Stimulated activated CD4-positive, alpha-beta T cell treated with anti-CD3 and anti-CD28 coated beads, TNF-alpha, amount 100 ng/mL, for 24 hours (primary cell): ENCODE data around the gene GLI2.

Source experiments
- DNase-seq, 3 experiments: peaks; one replicate each; pipeline ENCODE4 v3.0.0-alpha.2; 2020; ENCODE audit warnings: low read depth in 3 of 3

The GLI2 gene

GRCh38 chr2:120738117-120738516 is 2.4 kb downstream of the GLI2 start:
- DNase-seq, result no peak

- DNase-seq, result no peak
Observed at GRCh38 chr2:120738786-120739437, 3.2 kb downstream of the GLI2 start.

- DNase-seq, result no peak
Observed at GRCh38 chr2:120739438-120740090, 3.9 kb downstream of the GLI2 start.

DNA sequence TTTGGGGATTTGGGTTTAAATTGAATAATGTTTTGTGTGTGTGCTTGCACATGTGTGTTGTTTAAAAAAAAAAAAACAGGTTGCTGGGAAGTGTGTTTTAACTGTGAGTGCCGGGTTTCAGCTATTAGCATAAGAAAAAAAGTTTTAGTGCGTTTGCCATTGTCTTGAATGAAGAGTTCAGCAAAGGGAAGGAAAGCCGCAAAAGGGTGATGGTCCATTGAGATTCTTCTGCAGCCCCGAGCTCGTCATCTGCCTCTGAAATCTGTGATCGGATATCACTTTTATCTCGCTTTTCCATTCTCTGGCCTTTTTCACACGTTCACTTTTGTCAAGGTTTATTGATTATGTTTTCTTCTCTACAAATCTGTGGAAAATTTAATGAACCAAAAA is 4.7 kb downstream of the GLI2 start:
- DNase-seq, result no peak

GRCh38 chr2:120740765-120741524 is 5.3 kb downstream of the GLI2 start:
- no peak for DNase-seq

DNA sequence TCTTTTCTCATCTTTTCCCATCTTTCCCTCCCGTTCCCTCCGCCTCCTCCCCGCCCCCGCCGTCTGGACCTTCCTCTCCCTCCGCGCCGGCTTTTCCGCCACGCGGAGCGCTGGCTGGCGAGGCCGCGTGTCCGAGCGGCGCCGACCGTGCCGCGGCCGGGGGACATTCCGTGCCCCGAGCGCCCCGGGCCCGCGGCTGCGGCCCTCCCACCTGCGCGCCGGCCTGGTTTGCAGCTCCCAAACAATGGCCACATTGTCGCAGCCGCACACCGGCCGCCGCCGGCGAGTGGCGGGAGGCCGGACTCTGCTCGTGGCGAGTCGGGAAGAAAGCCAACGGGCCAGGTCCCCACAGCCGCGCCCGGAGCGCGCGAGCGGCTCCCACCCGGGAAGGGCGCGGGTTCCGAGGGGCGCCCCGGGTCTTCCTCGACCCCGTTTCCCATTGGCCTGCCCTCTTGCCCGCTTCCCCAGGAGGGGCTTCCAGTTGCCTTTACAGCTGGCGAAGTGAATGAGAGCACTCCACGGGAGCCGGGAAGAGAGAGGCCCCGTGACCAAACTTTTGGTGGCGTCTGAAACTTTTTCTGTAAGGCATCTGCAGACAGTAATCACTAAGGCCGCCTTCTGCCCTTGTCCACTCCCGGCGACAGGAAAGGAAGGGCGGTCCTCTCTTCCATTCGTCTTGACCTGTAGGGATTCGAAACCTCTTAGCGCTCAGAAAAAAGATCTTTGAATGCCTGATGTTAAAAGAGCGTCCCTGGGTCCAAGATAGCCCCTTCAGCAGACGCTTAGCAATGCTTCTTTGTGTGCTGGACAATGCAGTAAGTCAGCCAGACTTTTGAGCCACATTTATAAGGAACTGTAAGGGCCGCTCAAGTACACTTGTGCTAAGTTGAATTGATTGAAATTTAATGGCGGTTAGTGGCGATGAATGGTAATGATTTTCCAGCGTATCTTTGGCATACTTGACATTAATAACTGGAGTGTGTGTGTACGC is 6.2 kb downstream of the GLI2 start:
- no peak for DNase-seq

DNA sequence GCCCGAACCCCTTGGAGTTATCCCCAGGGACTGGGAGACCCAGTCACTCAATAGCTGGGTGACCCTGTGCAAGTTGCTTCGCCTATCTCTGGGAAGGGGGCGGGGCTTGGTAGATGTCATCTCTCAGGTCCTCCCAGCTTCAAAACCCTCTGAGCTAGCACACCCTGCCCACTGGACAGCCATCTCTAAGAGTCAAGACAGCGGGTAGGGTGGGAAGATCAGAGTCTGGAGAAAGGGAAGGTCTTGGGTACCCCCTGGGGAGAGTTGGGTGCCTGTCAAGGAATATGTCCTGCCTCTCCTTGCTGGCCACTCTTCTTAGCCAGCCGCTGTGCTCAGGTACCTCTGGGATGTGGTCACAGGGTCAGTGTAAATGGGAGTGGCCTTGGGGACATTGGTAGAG is 8.0 kb downstream of the GLI2 start:
- no peak for DNase-seq

GRCh38 chr2:120744817-120745216 is 9.1 kb downstream of the GLI2 start:
- no peak for DNase-seq

DNA sequence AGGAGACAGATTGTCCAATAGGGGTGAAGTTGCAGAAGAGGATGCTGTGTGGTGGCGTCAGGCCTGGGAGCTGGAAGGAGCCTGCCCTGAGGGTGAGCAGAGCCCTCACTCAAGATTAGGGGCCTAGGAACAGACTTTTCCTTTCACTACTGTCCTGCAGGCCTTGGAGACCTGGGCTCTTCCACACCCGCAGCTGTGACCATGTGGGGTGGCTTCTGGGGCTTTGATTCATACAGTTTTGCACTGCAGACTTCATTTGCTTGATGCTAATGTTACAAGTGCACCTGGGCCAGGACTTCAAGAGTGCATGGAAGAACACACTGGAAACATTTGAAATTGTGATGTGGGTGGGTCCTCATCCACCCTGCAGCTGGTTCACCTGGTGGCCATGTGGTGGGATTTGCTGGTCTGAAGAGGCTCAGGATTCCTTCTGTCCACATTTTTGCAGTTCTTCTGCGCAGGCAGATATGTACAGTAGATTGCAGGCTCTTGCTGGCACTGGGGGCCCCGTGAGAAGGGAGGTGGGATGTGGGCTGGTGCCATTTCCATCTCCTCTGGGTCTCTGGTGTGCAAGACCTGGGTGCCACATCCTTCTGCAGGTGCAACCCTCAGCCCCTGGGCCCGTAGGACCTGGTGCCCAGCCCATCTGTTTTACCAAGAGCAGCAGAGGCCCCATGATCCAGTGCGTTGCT is 9.9 kb downstream of the GLI2 start:
- no peak for DNase-seq

DNA sequence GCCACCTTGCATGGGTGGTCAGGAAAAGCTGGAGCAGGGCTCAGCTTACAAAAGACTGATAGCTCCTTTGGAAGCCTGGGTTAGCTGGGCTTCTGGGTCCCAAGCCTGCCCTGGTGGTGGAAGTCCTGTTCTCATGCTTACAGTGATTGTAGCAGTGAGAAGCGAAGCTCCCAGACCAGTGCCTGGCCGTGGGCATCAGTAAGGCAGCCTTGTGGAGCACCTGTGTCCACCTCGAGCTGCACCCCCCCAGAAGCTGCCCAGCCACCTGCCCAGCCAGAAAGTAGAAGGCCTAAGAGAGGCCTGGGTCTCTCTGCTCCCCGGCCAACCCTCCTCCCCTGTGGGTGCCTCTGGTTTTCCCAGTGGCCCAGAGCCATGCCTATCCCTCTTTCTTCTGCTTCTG is 10.5 kb downstream of the GLI2 start:
- no peak for DNase-seq

- DNase-seq, result no peak
Observed at GRCh38 chr2:120747281-120747680, 11.6 kb downstream of the GLI2 start.

DNA sequence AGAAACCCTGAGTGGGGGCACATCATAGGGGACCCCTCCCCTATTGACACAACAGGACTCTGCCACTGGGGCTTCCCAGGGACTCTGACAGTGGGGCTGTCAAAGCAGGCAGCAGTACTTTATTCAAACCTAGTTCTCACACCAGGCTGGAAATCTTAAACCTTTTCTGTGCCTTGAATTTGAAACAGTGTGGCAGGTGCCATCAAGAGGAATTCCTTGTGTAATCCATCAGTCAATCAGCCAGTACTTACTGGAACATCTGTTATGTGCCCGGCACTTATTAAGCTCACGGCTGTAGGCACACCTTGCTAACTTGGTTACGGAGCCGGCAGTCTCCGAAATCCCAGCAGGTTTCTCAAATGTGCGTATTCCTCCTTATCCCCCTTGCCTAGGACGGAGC is 12.0 kb downstream of the GLI2 start:
- DNase-seq, result no peak

- DNase-seq, result no peak
Observed at GRCh38 chr2:120748310-120748709, 12.6 kb downstream of the GLI2 start.

DNA sequence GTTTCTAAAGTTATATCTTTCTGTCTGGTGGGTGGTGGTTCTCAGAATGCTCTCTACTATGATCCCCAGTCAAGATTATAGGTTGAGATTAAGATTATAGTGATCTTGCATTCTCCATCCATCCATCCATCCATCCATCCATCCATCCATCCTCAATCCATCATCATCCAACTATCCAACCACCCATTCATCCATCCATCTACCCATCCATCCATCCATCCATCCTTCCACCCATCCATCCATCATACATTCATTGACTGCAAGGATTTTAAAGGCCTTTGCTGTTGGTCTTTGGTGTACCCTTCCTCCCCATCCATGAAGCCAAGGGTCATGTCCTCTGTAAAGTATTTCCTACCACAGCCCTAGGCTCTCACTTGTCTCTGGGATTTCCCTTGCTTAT is 13.1 kb downstream of the GLI2 start:
- DNase-seq, result no peak

DNA sequence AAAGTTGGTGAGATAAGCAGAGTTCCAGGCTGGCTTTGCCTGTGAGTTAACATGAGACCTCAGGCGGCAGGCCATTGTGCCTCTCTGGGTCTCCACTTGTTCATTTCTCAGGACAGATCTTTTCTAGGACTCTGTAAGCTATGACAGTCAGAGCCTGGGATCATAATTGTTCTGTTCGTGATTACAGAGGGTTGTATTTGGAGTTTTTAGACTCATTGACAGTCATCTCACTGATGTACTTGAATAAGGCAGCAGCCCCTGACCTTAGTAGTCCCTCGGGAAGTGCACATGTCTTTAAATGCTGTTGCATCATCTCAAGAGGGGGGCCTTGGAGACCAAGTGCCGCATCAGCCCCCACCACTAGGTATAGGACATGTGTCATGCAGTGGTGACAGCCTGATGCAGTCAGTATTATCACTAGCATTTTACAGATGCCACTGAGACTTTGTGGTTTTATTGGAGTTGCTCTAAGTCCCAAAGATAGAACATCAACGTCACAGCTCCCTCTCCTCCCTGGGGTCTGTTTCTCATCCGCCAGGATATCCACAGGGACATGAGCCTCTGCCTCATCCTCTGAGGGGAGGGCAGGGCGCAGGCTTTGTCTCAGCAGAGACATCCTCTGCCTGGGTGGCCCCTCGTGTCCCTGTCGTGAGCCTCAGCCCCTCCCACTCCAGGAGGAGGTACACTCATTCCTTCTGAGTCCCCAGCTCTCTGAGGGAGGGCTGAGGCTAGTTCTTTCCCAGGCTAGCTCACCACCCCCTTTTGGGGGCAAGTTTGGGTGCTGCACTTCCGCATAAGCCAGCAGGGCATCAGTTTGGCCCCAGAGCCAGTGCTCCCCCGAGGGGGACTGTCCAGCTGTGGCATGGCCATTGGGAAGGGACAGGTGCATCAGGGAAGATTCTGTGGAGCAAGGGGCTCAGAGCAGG is 14.1 kb downstream of the GLI2 start:
- no peak for DNase-seq

- no peak for DNase-seq
Observed at GRCh38 chr2:120750488-120751210, 15.0 kb downstream of the GLI2 start.

DNA sequence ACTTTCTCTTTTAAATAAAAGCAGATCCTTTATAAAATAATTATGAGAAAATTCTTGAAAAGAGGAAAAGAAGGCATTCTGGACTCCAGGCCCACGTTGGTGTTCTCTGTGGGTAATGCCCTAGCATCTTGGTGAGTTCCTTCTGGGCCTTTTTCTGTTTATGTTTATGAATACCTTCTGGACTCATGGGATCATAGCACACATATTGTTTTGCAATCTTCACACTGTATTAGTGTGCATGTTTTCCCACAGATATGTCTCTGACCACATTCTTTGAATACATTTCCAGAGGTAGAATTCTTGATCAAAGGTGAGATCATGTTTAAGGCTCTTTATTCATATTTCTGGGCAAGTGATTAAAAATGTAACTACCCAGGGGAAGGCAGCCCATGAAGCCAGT is 15.9 kb downstream of the GLI2 start:
- DNase-seq, result no peak

DNA sequence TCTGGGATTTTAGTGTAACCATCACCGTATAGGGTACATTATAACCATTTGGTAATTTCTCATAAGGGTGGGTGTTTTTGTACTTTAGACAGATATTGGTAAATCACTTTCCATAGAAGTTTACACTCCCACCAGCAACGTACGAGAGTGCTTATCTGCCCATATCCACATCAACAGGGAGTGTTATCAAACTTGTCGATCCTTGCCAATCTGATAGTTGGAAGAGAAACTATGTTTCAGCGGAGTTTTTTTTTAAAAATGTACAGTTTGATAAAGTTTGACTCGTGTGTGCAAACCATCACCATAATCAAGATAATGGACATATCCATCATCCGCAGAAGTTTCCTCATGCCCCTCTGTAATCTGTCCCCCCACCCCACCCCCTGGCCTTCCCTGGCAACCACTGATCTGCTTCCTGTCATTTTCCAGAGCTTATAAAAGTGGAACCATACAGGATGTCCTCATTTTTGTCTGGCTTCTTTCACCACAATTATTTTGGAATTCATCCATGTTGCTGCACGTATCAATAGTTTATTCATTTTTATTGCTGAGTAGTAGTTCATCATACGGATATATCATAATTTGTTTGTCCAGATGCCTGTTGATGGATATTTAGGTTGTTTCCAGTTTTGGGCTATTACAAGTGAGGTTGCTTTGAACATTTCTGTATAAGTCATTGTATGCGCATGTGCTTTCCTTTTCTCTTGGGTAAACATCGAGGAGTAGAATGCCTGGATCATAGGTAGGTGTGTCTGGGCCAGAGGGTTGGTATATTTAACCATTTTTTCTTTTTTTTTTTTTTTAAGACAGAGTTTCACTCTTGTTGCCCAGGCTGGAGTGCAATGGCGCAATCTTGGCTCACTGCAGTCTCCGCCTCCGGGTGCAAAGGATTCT is 18.6 kb downstream of the GLI2 start:
- DNase-seq, result no peak
